ENCODE results near the gene DRD4.

Gene DRD4

DNA sequence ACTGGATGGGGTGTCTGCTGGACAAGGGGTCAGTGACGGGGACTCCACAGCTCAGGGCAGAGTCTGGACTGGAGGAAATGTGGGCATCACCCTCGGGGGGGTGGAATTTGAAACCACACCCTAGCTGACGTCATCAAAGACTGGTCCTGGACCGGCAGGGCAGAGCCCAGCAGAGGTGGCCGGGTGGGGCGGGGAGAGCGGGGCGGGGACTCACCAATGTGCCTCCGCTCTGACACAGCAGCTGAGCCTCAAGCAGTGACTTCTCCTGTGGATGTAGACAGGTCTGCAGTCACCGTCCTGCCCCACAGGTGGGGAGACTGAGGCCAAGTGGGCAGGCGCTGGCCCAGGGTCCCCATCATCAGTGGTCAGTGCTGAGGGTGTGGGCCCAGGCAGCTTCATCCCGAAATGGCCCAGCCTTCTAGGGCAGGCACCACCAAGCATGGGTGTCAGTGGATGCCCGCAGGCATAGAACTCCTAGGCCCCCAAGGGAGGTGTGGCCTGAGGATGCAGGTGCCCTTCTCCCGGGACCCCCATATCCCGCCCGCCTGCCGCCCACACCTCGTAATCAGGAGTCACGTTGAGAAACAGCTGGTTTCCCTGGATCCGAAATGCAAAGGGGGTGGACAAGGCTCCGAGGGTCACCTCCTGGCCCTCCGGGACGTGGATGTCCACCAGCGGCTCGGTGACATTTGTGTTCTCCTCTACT is 12.9 kb upstream of the DRD4 start:
- no peak for DNase-seq

DNA sequence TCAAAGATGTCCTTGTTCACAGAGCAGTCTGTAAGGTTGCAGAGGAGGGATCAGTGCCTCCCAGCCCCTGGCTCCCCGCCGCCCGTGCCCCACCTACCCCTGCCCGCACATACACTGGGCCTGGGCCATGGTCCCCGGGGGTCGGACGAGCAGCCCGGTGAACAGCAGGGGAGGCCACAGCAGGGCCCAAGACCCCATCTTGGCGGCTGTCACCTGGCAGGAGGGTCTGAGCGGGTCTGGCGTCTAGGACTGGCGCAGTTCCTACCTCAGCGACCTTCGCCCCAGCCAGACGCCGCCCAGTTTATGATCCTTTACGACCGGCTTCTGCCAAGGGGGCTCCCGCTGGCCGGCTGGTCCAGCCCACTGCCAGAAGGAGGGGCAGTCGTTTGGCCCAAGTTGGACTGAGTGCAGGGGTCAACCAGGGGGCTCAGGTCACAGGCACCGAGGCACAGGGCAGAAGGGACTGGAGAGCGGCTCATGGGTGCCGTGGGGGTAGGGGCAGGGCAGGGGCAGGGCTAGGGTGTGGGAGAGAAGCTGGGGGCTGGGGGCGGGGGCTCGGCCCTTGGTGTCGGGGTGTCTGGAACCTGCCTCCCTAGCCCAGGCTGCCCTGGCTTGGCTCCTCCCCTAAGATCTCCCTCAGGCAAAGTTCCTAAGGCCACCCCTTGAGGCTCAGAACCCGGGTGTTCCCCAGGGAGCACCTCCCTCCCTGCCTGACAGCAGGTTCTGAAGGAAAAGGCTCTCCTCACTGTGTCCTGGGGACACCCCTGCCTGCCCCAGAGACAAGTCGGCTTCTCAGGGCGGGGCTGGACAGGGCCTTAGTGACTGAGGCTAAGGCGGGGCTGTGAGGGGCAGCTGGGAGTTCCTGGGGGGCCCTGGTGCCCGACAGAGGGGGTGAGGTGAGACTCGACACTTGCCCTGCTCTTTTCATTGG is 12.1 kb upstream of the DRD4 start, which contains the start of gene CDHR5:
Gene CDHR5, minus strand, starts transcription at position 251 of the 931 bp plus-strand sequence. Its CDS starts 53 bp downstream, at position 198.
- no peak for DNase-seq

GRCh38 chr11:625636-626268 is 11.3 kb upstream of the DRD4 start:
- no peak for DNase-seq

GRCh38 chr11:626475-627307 is 10.4 kb upstream of the DRD4 start, which contains the start of gene SCT:
TSS of gene SCT (minus strand) at chr11:627181. CDS start at chr11:627143, 38 bp downstream.
- no peak for DNase-seq

- no peak for DNase-seq
Measured at GRCh38 chr11:627308-627576, 9.8 kb upstream of the DRD4 start.

GRCh38 chr11:628056-628455 is 9.0 kb upstream of the DRD4 start:
- no peak for DNase-seq

- no peak for DNase-seq
Measured at GRCh38 chr11:629237-629583, 7.9 kb upstream of the DRD4 start.

GRCh38 chr11:630871-631270 is 6.2 kb upstream of the DRD4 start:
- DNase-seq: no peak

- DNase-seq: no peak
Measured at GRCh38 chr11:635945-636510, 1.0 kb upstream of the DRD4 start.

- no peak for DNase-seq
Measured at GRCh38 chr11:637333-637592, 194 bp downstream of the DRD4 start.

GRCh38 chr11:637593-638521 is 788 bp downstream of the DRD4 start:
- DNase-seq: no peak

GRCh38 chr11:638631-639331 is 1.7 kb downstream of the DRD4 start:
- no peak for DNase-seq

GRCh38 chr11:639332-639955 is 2.4 kb downstream of the DRD4 start:
- no peak for DNase-seq

- no peak for DNase-seq
Measured at GRCh38 chr11:640021-640706, 3.1 kb downstream of the DRD4 start.

DNA sequence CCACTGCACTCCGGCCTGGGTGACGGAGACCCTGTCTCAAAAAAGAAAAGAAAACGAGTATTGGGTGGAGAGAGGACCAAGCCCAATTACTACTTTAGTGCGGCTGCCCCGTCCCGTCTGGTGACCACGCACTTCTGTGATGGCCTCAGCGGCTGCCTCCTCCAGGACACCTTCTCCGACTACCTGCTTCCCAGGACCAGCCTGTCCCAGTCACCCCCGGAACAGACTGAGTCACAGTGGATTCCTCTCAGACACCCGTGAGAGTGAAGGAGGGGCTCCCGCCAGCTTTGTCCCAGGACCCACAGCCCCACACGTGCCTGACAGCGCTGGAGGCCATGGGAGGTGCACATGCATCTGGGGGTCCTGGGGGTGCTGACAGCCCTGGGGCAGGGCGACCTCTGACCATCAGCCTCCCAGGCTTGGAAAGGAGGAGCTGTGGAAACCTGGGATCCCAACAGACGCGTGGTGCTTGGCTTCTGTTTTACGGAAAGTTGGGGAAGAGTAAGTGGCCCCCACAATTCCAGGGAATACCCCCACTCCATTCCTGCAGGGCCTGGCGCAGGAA is 4.8 kb downstream of the DRD4 start:
- no peak for DNase-seq

DNA sequence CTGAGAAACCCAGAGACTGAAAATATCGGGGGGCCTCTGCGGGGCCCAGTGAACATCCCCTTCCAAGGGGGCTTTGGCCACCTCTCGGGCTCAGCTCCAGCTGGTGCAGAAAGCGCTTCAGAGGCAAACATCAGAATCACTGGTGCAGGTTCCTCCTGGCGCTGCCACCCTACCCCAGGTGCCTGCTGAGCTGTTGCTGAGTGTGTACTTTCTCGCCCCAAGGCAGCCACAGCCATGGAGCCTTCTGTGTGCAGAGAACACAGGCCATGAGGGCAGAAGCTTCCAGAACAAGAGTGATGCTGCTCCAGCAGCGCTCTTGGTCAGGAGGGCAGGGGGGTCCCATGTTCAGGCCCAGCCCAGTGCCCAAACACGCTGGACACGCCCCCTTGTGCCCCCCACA is 6.3 kb downstream of the DRD4 start:
- no peak for DNase-seq

- DNase-seq: no peak
Measured at GRCh38 chr11:643849-644738, 7.0 kb downstream of the DRD4 start.

DNA sequence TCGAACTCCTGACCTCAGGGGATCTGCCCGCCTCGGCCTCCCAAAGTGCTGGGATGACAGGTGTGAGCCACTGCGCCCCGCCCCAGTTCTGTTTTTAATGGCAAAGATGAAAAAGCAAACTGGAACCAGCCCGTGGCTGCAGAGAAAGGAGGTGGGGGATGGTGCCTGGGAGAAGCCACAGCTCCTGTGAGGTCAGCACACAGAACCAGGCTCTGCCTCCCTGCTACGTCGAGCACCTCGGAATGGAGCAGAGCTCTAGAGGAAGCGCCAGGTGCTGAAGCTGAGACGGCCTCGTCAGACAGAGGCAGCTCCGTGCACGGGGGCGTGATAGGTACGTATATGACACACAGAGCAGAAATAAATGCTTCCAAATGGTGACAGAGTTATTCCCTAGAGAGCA is 8.5 kb downstream of the DRD4 start:
- DNase-seq: no peak

- no peak for DNase-seq
Measured at GRCh38 chr11:646214-646613, 9.1 kb downstream of the DRD4 start.
